Measurements from ENCODE around the gene SNTG2.
"Not testable (repeated sequence)": the region's sequence is repeated elsewhere in the genome, so short reads cannot be mapped to it uniquely, and the experiment has no call there.

The SNTG2 gene

DNA sequence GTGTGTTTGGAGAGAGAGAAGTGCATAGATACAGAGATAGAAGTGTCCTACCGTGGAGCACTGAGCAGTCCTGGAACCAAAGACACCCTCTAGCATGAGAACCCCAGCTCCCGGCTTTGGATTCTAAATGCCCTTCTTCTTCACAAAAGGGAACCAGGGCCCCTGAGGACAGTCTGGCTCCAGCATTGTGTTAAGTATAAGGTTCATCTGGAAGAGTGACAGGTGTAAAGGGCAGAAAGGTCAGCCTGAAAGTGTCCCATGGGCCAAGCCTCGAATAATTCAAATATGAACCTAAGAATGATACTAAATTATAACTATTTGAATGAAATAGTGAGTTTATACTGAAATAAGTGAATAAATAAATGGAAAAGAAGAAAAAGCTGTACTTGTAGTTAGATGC, 109.7 kb downstream of the SNTG2 start:
- DNase-seq = no peak

DNA sequence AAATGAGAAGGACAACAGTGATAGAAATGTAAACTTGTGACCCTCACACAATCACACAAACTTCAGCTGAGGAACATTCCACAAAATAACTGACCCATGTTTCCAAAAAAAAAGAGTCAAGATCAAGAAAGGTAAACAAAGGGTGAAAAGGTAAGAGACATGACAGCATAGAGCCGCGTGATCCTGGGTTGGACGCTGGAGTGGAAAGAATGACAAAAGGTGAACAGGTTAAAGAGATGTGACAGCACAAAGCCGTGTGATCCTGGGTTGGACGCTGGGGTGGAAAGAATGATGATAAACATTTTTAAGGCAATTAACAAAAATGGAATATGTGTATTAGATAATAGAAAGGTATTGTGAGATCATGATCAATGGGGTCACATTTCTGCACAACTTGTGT, 110.3 kb downstream of the SNTG2 start:
- DNase-seq = no peak

DNA sequence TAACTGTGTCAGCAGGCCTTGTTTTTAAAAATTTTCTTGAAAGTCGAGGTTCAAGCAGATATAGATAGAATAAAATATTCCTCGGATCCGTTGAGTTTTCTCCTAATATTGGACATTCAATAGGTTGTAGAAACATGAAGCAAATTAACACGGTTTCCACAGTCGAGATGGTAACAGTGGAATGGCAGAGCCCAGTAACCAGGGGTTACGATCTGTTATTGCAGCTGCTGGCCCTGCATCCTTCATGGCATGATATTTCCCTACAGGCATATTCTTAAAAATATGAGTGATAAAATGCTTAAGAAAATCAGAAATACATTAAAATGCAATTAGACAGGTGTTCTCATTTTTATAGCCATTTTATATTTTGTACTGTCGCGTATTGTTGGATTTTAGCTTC, 117.6 kb downstream of the SNTG2 start:
- no peak for DNase-seq

DNA sequence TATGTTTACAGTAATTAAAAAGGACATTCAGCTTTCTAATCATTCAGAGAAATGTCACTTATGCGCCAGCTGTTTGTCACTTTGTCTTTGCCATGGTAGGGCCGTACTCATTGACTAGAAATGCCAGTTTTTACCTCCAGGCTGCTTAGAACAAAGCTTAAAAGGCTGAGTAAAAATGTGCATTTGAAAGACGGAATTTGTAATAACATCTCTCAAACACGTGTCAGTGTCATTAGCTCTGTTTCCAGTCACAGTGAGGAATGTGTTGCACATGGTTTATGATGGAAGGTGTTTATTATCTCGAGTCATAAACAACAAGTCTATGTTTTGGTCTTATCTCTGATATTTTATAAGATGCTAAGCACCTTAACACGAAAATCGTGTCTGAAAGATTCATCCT, 118.2 kb downstream of the SNTG2 start:
- DNase-seq = no peak

DNA sequence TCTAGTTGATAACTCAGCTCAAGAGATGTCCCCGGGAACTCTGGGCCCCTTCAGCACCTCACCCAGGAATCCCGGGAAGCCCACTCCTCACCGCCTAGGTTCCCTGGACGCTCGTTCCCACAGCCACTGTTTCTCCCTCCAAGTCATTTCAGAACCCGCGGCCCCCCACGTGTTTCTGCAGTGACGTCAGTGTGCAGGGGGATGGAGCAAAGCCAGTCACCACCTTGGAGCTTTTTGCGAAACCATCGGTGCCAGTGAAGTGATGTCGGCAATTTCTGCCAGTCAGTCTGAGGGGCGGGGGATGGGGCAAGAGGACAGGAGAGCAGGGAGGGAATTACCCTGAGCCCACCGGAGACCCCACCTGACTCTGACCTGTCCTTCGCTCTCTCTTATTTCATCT, 119.2 kb downstream of the SNTG2 start:
- no peak for DNase-seq

DNA sequence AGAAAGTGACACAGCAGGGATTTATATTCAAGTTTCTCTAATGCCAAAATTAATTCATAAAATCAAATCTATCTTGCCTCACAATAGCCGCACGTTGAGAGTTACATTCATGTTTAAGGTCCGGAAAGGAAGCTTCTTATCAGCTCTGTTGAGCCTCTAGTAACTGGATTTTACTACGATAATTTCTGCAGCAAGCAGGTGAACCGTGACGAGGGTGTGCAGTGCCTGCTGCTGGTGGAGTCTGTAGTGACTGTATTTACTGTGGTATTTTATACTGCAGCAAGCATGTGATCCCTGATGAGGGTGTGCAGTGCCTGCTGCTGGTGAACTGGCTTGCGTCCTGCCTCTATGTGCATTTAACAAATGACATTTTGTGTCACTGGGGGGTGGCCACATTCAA, 120.0 kb downstream of the SNTG2 start:
- no peak for DNase-seq

DNA sequence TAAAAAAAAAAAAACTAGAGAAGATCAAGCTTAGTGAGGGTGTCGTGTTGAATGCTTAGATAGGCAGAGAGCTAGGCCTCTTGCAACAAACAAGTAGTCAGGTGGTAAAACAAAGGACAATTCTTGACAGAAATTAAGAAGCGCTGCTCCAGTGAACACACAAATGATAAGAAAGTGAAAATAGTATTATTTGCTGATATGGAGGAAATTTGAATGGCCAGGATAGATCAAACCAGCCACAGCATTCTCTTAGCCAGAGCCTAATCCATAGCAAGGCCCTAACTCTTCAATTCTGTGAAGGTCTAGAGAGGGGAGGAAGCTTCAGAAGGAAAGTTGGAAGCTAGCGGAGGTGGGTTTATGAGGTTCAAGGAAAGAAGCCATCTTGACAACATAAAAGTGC, 121.0 kb downstream of the SNTG2 start:
- no peak for DNase-seq

DNA sequence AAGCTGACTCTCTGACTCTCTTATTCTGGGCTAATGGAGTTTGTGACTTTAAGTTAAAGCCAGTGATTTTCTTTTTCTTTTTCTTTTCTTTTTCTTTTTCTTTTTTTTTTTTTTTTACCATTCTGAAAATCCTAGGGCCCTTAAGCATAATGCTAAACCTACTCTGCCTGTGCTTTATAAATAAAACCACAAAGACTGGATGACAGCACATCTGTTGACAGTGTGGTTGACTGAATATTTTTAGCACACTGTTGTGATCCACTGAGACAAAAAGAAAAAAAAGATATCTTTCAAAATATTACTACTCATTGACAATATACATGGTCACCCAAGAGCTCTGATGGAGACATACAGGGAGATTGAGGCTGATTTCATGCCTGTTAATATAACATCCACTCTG, 121.6 kb downstream of the SNTG2 start:
- no peak for DNase-seq

DNA sequence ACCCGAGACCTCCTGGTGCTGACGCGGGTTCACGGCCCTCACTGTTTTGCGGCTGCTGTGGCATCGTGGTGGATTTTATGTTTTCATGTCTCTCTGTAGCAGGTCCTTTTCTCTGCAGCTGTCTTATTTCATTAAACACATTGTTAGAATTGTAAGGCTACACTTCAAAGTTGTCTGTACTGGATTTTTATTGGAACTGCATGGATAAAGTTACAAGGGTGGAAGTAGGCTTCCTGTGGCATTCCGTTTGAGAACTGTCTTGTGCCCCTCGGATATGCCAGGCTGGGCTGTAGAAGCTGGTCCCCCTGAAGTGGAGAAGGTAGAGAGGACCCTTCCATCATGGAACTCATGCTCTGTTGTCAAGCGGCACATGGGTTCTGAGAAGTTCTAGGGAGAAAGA, 127.3 kb downstream of the SNTG2 start:
- no peak for DNase-seq

DNA sequence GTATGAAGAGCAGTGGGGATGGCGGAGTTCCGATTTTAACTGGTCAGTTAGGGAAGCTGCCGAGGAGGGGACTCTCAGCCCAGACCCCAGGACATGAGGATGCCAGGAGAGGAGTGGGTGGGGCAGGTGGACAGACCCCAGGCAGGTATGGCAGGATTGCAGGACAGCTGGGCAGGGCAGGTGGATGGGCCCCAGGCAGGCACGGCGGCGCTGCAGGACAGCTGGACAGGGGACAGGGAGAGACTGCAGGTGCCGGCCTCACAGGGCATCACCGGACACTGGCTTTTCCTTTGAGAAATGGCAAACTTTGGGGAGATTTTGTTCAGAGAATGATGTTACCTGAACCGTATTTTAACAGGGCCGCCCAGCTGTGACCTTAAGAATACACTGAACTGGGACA, 127.7 kb downstream of the SNTG2 start:
- no peak for DNase-seq

DNA sequence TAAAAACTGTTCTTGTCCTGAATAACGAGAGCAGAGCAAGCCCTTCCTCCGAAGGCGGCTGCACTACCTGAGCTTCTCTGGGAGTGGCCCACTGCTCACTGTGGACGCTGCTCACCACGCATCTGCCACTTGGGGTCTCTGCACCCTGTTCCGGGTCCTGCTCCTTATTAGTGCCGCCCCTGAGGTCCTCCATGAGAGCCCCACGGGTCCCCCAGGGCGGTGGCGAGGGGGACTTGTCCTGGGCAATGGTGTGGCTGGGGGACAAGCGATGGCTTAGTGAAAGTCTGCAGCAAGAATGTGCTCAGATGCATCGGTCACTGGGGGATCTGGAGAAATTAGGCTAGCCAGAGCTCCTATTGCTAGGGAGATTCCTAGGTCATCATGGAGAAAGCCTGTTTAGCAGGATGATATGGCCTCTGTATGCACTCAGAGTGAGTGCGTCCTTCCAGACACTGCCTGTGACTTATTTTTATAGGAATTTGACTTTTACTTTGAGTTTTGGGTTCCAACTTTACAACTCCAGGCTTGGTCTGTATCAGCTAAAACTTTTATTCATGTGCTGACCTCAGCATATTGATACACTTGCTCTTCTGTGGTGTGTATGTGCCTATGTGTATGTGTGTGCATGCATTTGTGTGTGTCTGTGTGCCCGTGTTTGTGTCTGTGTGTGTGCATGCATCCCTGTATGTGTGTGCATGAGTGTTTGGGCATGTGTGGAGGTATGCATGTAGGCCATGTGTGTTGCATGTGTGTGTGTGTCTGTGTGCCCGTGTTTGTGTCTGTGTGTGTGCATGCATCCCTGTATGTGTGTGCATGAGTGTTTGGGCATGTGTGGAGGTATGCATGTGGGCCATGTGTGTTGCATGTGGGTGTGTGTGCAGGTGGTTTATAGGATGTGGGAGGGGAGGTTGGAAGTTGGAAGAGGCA, 129.5 kb downstream of the SNTG2 start:
- no peak for DNase-seq

DNA sequence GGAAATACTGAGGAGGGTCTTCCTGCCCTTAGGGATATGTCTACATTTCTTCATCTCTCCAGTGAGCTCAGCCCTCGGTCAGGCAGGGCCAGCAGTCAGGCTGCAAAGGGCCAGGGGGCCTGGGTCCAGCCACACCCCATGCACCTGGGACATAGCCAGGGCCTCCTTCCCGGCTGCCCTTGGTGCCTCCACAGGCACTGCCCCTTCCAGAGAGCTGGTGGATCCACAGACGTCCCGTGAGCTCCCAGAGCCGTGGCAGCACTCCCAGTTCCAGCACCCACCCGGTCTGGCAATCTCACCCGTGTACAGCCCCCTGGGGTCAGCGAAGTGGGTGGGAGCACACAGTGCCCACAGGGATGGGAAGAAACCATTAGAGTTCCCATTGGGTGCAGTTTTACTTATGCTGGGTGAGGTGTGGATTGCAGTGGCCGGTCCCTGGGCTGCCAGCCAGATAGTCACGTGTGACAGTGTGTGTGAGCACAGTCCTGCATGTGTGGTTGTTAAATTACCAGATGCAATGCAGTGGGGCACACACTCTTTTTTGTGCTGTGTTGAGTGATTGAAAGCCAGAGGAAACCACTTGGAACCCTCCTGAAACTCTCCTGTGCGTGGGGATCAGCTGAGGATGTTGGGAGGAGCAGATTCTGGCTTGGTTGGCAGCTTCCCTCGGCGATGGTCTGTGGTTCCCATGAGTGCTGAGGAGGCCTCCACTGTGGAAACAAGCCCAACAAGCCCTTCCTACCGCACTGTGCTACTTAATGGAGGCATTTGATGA, 131.0 kb downstream of the SNTG2 start:
- DNase-seq = no peak

DNA sequence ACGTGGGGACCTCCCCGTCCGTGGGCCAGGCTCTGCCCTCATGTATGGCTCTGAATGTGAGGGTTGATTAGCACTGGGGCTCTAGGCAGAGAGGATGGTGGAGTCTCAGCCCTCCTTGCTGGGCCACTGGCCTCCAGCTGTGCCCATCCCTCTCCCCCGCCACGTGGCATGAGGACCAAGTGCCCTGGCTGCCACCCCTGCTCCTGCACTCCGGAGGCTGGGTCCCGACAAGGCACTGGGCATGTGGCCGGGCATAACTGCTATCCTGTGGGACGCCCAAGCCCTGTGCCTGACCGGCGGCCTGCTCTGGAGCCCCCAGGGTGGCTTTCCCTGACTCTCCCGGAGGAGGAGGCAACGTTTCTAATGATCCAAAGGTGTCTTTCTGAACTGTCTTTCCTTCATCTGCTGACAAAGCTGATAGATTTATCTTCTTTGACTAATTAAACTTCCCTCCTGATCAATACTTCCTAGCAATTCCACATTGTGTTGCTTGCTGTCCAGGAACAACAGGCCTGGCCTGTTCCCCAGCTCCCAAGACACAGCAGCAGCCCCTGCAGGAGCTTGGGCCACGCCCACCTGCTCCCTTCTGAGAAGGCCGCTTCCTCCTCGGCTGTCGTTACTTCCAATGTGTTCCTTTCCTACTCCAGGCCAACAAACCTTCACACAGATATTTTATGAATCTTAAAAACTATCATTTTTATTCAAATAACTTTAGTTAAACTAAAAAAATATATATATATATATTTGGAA, 132.0 kb downstream of the SNTG2 start:
- no peak for DNase-seq

DNA sequence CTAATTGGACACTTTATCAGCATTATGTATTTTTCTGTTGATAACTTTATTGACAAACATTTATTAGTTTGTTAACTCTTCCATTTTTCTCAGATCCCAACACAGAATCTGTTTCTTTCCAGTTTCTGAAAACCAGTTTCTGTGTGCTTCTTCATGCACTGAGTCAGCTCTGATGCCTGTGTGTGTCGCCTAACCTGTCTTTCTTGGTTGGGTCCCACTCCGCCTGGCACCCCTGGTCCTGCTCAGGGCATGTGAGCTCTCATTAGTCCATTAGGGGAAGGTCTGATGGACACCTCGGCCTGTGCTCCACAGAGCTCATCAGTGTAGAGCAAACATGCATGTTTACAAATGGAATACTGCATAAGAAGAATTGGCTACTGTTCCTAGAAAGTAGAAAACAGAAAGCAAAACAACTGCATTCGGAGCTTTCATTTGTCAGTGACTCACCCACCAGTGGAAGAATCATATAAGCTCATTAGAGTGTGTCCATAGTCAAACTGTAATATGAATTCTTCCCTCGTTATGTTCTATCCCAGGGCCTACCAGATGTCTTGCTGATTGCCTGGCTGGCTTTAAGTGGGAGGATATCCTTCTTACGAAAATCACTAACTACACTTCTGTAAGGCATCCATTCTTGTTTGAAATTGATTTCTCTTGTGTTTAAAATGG, 137.7 kb downstream of the SNTG2 start:
- no peak for DNase-seq

DNA sequence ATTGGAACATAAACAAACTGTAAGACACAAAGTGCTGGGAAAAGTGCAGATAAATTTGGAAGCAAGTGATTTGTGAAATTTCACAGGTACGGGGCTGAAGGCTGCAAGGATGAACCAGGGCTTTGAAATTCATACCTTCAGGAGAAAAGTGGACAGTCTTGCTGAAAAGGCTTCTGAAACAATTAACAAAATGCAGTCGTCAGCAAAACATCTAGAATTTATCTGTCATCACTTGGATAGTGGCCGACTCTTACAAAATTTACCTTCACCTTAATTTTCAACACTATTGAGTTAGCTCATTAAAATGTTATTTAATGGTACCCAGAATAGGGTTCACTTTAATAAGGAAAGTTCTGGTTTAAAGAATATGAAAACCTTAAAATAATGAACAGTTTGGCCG, 138.3 kb downstream of the SNTG2 start:
- no peak for DNase-seq

DNA sequence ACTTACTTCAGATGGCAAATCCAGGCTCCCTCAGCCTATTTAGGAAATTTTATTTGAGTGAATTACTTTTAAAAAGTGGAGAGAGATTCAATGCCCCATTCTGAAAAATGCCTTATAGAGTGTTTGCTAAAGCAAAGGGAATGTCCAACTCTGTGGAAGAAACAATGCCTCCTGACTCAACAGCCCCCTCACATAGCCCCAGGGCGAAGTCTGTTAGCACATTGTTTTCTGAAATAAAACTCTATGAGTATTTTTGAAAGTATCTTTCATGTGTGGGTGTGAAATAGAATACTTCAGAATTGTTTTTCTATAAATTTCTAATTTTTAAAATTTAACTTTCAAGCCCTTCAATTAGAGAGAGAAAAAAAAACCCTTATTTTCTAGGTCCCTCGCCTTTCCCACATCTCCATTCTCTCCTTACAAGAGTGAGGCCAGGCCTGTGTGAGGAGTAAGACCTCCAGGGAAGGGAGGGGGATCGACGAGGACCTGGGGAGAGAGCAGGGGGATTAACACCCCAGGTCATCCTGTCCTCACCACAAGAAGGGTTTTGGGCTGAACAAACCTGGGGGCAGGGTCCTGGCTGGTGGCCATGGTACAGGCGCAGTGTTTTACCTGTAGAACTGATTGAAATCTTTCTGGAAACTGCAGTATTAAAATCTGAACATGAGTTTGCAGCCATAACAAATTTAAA, 141.4 kb downstream of the SNTG2 start:
- DNase-seq = no peak

DNA sequence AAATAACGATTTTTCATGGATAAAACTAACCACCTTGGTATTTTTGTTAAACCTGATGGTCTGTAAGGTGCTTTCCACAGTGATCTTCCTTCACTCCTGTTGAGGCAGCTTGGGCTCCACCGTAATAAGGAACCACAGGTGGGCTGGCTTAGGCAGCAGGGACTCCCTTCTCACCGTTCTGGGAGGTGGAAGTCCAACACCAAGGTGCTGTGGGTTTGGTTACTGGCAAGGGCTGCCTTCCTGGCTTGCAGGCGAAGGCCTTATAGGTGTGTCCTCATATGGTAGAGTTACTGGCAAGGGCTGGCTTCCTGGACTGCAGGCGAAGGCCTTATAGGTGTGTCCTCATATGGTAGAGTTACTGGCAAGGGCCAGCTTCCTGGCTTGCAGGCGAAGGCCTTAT, 143.0 kb downstream of the SNTG2 start:
- not testable (repeated sequence) for DNase-seq

DNA sequence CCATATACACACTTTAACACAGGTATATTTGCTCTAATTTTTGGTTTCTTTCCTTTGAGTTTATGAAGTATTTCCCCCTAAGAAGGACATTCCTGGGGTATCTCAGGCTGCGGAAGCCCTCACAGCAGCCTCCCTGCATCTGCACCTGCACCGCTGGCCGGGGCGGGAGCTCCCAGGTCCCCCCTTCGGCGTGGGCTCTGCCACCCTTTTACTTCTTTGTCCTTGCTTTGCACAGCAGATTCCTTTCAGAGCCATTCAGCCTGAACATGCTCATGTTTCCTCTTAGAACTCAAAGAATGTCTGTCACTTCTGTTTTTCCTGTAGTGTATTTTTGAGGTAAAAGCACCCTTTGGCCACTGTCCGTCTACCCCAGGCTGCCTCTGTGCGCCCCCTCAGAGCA, 146.5 kb downstream of the SNTG2 start:
- no peak for DNase-seq

DNA sequence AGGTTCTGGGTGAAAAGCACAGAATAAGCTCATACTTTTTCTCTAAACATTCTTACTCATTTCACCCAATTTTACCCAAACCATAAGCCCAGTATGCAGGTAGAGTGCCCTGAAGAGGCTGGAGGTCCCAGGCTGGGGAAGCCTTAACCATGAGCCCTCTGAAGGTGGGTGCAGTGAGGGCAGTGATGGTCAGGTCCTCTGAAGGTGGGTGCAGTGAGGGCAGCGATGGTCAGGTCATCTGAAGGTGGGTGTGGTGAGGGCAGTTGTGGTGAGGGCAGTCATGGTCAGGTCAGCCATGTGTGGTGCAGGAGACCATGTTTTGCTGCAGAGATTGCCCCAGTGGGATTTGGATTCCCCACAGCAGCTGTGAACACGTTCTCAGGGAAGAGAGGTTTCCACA, 148.8 kb downstream of the SNTG2 start:
- no peak for DNase-seq

DNA sequence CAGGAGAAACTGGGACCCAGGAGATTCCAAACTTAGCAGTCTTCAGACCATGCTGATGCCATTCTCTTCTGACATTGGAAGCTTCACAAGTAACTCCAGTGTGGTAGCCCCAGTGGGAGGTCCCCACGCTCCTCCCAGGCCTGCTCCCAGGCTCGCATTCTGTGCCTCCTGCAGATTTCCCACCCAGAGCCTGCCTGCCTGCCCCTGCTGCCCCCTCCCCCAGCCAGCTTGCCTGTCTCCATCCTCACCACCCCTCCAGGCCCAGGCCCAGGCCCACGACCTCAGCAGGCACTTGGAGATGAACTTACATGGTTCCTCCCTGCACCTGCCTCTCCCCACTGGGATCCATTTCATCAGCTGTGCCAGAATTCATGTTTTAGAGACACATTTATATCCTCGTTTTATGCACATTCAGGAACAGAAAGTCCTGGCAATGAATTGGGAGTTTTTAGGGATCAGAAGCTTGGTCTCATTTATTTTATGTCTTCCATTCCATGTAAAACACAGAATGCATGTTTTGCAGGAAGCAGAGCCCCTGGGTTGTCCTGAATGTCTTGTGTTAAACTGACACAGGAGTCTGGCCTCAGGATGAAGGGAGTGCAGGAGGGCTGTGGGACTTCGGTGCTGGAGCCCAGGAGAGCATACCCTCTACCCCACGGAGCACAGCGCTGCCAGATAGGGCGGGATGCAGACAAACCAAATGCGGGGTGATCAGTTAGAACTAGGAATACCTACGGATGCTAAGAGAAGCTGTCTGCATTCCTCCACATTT, 150.5 kb downstream of the SNTG2 start:
- DNase-seq = no peak

DNA sequence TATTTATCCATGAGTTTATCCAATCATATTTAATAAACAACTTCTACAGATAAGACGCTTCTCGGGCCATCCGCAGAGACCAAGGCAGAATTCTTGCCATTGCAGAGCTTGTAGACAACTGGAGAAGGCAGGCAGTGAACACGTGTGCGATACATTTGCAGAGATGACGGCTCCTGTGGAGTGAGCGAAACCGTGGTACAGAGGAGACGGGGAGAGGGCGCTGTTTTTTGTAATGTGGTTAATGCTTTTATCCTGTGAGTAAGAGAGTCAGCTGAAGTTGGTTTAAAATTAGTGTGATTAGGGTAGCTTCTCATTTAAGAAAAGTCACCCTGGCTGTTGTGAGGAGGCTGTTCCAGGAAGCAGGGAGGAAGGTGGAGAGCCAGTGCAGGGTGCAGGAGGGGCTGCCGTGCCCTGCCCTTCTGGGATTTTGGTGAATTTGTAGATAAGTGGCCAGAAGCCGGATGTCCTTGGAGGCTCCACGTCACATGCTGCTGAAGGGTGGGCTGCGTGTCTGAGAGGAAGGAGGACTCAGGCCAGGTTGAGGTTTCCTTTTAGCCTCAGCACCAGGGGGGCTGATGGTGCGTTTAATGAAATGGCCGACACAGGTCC, 151.4 kb downstream of the SNTG2 start:
- no peak for DNase-seq
